GM21526 (cell line): Measurements from ENCODE around the gene FAM43A.

Source experiments
- ATAC-seq: cut with Tn5 transposase; IDR thresholded peaks from one replicate; pipeline ENCODE4 v1.9.1; 2021; ENCODE audit warnings: moderate library complexity; ENCODE audit not compliant: unreplicated experiment, low FRiP score

The FAM43A gene

DNA sequence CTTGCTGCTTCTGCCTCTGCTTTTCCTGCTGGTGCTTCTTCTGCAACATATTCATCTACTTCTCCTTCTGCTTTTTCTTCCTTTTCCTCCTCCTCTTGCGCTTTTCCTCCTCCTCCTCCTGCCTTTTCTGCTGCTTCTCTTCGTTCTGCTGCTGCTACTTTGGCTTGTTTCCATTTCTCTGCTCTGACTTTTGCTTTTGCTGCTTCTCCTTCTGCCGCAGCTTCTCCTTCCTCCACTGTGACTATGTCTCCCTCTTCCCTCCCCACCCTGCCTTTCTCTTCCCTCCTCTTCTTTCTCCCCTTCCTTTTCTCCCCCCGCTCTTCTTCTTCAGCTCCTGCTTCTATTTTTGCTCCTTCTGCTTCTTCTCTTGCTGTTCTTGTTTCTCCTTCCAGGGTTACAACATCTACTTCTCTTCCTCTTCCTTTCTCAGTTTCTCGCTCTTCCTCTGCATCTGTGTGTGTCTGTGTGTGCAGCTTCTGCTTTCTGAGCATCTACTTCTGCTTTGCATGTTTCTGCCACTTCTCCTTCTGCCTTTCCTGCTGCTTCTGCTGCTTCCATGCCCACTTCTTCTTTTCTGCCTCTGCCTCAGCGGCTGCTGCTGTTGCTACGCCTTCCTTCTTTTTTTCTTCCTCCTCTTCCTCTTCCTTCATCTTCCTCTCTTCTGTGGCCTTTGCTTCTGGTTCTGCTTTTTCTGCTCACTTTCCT is 51.4 kb downstream of the FAM43A start:
- ATAC-seq, result peak; percentile 55
